HG03066 (cell line): ENCODE measurements around the gene SLC23A3.
A peak's percentile ranks its signal among the peaks of the same experiment; 100 is the strongest.

Source experiments
- ATAC-seq: cut with Tn5 transposase; IDR thresholded peaks from one replicate; pipeline ENCODE4 v1.9.1; 2021; ENCODE audit warnings: low read depth; ENCODE audit not compliant: unreplicated experiment

The SLC23A3 gene

DNA sequence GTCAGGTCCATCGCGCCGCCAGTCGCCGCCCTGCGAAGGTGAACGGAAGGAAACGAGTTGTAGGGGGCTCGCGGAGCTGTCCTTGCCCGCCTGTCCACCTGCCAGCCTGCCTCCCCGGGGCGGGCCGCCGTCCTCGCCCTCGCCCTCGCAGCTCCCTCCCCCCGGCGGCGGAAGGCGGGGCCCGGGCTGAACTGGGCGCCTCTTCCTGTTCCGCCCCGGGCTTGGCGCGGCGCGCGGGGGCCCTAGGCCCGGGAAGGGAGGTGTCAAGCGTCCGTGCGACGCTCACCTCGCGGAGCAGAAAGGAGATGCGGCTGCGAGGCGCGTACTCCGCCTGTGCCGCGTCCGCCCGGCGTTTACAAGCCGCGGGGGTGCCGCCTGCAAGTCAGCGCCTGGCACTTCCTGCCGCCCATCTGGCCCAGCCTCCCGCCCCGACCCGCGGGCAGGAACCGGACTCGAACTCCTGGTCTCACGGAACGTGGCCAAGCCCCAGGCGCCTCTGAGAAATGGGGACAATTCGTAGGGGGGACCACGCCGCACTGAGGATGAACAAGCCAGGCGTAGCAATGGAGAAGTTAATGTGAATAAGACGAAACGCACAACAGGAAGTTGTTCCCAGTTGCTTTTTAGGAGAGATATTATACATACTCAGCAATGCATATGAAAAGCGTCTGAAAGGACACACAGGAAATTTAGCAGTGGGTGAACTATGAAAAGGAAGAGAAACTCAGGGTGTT lies 7.2 kb upstream of the SLC23A3 start, which contains the start of gene CNPPD1:
TSS of gene CNPPD1 (minus strand) at position 108 of the 734 bp plus-strand sequence. CDS start at position 11, 97 bp downstream.
- ATAC-seq = peak; percentile 61

DNA sequence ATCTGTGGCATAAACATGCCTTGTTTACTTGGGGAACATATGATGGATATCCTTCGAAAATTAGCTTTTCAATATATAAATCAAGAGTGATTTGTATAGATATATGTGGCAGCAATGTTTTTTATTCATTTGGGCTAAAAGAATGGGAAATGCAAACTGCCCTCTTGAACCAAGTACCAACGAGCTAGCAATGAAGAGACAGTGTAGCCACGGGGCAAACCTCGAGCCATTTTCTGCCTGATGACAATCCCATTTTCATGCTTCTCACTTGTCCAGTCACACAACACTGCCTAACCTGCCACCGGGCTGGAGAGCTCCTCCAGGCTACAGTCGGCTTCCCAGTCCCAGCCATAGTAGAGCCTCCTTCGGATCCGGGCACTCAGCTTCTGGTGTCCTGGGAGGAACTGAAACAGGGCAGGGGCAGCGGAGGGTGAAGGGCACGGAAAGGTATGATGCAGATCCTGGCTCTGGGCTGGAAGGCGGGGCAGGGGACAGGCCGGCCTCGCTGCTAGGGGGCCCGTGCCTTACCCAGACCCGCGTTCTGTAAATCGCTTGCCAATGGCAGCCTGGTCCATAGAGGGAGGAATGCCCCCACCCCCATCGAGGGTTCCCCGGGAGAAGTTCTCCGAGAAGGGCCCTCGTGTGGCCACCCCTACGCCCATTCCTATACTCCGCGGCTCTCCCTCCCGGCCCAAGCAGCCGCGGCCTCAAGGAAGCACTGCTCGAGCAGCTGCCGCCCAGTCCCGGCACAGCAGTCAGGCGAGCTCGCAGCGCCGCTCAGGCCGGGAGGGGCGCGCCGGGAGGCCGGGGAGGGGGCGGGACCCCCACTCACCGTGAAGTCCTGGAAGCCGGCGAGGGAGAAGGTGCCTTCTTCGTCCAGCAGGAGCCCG lies 6.3 kb upstream of the SLC23A3 start:
- ATAC-seq = peak; percentile 36

DNA sequence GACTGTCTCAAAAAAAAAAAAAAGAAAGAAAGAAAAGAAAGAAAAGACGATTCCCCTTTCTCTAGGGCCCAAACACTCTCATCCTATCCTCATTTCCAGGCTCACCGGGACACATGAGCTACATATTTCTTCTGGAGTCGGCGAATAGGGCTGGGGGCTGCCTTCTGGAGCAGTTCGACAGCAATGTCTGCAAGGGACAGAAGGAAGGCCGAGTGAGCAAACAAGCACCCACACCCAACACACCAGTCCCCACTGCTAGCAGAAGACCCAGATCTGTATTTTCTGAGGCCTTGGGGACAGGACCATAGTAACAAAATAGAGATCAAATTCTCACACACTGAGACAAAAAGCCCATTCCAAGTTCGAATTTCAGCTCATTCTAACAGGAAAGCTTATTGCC lies 5.7 kb upstream of the SLC23A3 start:
- no peak for ATAC-seq

DNA sequence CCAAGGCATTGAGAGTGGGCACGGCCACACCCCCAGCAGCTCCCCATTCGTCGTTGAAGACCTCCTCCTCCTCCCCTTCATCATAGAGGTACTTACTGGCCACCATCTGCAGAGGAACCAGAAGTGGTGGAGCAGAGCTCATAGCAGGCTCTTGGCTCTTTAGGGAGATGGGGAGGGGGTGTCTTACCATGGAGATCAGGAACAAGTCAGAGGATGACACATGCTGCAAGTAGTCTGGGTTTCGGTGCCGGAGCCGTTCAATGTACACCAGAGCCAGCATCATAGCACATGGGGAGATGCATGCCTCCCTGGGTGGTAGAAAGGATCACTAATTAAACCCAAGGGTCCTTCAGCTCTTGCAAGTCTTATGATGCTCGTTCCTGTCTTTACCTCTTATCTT lies 5.0 kb upstream of the SLC23A3 start:
- ATAC-seq = no peak

DNA sequence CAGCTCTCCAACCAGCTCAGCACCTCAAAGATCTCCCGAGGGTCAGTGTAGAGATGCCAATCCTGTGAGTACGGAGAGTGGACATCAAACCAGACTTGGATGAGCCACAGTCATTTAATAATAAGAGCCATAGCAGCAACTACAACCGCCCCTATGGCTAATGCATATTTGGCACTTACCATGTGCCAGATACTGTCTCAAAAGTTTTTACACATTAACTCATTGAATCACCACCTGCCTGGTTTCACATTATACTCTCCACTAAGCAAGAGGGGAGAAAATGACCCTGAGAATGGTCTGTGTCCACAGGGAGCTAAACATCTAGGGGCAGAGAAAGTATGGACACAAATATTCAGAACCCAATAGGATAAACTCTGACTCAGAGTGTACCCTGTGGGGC lies 4.3 kb upstream of the SLC23A3 start:
- ATAC-seq = no peak

DNA sequence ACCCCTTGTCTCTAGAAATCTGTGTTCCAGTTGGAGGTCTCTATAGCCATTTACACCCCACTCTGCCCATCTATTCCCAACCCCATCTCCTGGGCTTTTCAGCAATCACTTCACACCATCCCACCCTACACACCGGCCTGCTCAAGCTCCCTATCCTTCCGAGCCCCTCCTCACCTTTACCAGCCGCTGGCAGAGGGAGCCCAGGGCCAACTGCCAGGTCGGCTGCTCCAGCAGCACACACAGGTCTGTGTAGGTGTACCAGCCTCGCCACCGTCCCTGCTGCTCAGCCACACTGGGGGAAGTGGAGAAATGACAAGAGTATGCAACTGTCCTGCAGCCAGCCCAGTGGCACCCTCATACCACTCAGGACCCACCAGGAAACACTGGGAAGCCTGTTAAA lies 3.3 kb upstream of the SLC23A3 start:
- ATAC-seq = no peak

DNA sequence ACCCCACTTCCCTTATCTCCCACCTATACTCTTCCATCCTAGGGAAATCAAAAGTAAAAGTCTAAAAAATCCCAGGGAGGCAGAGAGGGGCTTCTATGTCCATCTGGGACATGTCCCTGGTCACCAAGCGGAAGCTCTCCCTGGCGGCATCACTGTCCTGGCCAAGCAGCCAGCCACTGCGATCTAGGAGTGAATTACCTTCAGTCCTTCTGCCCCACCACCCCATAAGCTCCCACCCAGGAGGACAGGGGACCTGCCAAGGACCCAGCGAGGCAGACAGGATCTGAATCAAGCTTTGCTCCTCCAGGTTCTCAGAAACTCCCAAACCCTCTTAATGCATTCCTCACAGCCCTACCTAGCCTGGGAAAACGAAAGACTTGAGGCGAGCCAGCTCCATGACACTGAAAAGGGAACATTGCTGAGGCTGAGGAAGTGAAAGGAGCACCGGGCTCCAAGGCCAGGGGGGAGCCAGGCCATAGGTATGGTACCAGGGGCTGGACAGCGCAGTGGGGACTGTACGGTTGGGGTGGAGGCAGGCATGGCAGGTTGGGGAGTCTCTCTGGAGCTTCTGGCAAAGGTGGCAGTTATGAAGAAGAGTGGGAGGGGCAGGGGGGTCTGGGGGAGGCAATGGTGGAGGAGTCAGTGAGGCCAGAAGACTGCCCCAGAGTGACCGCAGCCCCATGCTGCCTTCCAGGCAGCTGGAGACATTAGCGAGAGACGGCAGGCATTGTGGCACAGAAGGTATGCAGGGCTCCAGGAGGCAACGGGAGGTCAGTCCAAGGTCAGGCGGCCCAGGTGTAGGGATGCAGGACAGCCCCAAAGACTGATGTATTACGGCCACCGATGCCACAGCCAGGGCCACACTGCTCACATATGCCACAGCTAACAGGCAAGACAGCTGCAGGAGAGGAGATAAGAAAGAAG lies 2.7 kb upstream of the SLC23A3 start:
- no peak for ATAC-seq

DNA sequence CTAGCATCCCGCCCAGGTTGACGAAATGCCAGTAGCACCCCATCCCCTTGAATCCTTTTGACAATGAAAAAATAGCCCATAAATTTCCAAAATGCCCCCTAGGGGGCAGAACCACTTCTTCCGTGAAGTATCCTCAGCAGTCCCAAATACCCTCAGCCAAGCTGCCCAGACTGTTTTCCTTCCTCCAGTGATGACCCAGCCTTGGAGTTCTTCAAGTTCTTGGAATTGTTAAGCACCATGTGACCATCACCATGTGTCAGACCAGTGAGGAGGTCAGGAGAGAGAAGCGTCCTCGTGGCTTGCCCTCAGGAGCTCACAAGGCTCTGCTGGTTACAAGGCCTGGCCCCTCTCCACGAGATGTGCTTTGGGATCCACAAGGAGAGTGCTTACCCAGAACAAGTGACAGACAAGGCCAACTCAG lies 1.4 kb upstream of the SLC23A3 start:
- no peak for ATAC-seq

DNA sequence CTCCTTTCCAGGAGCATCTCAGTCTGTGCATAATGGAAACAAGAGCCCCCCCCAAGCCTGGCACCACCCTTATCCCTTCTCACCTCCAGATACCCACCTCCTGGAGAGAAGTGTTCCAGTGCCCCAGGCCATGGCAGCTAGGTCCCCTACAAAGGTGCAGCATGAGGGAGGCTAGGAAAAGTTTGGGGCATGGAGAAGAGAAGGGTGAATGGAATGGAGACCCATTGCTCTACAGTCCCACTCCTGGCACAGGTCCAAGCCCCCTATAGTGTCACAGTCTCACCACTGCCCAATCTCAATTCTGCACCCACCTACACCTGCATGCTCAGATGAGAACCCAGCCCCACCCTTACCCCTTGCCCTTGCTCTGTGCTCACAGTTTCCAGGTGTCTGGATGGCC lies 897 bp downstream of the SLC23A3 start:
- no peak for ATAC-seq

DNA sequence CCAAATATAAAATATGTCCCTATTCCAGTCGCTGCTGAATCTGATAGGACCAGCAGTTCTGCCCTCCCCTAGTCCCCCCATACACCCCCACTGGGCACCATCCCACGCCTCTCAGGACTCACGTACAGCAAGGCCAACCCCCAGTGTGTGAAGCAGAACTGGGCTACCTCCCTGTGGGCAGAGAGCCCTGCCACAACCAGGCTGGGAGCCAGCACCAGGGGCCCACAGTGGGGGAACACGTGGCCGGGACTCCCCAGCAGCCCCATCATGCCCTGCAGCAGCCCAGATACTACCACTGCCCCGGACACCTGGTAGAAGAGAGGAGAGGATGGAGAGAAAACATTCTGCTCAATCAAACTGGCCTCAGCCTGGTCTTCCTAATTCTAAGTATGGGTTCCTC lies 1.3 kb downstream of the SLC23A3 start:
- no peak for ATAC-seq

DNA sequence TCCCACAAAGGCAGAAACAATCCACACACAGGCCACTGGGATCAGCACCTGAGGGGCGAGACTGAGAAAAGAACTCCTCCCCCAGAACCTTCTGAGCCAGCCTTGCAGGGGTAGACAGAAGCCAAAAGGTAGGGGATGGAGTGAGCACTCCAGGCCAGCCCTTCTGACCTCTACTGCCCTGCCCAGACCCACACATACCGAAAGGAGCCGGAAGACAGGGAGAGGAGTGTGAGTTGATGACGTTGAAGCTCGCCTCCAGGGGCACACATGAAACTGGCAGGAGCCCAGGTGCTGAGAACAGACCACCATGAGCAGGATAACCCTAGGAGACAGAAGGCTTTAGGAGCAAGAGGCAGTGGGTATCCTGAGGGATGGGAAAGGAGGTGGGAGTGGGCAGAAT lies 1.8 kb downstream of the SLC23A3 start:
- ATAC-seq = no peak

DNA sequence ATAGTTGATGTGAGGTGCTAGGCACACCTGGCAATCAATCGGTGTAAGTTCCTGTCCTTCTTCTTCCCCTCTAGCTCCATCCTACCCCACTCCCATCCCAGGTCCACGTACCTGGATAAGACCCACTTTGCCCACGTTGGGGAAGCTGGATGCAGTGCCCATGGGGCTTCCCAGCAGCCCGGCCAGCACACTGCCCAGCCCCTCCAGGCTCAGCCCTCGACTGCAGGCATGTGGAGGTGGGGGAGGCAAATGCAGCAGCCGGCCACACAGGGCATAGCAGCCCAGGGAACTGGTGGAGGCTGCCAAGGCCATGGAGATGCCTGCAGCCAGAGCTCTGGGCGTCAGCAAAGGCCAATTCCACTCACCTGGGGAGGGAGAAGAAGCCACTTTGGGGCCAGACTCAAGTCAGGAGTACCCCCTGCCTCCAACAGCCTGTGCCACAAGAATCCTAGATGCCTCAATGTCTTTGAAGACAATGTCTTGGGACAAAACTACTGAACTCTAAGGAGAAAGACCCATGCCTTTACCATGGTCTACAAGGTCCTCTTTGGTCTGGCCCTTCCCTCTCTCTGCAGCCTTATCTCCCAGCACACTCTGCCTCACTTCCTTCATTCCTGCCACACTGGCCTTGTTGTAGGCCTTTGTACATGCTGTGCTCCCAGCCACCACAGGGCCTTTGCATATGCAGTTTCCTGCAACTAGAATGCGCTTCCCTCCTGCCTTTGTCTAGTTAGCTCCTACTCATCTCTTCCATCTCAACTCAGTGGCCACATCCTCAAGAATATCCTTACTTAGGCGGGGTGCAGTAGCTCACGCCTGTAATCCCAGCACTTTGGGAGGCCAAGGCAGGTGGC lies 4.5 kb downstream of the SLC23A3 start:
- ATAC-seq = no peak

DNA sequence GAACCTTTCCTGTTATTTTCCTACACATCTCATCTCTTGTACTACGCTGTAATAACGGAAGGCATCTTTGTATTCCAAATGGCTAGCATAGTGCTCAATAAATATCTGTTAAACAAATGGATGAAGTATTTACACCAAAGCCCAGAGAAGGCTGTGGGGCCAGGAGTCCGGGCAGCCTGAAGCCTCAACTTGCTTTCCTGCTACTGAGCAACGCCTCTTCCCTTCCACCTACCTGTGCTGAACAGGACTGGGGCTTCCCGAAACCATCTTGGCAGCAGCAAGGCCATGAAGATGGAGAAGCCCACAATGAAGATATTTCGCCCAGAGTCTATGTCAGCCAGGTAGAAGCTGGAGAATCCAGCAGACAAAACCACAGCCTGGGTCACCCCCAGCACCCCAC lies 6.7 kb downstream of the SLC23A3 start:
- ATAC-seq = no peak

DNA sequence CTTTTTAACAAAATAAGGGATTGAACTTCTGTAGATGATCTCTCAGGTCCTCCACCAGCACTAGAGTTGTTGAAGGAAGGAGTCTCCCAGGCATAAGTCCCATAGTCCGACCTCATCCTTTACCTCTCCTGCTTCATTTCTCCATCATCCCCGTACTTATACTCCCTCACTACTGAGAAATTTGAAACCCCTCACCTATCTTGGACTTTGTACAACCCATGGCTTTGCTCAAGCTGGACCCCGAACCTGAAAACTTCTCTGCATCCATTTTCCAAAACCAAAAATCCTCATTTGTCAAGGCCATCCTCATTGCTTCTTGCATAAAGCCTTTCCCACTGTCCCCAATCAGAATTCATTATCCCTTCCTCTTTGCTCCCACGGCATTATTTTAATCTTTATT lies 8.7 kb downstream of the SLC23A3 start:
- ATAC-seq = no peak

DNA sequence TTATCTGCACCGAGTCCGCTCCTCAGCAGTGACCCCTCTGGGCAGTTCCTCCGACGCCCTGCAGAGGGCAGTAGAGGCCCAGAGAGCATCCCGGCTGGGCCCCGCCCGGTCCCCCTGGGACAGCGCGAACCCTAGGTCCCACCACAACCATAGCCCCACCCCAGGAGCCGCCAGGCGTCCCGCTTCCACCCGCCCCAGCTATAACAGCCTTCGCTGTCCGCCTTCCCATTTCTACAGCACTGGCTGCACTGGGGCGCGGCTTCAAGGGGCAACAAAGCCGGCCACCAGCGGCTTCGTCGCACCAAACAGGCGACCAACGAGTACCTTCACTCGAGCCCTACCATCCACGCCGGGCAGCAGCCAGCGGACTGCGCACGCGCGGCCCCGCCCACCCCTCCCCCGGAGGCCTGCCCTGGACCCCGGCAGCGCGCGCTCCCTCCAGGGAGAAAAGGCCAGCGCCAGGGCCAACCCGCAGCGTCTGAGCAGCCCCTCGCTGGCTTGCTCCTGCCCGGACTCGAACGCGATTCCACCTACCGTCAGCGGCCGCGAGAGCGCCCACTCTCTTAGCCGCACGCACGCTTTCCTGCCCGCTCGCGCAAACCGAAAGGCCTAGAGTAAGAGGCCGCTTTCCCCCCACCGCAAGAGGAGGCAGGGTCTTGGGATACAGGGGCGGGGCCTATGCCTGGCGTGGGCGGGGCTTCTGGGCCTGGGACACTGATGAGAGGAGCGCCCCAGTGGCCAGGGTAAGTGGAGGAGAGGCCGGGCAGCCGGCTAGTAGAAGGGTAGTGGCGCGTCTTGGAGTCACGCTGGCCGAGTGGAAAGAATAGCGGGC lies 9.4 kb downstream of the SLC23A3 start, which contains the start of gene NHEJ1:
TSS of gene NHEJ1 (minus strand) at position 630 of the 832 bp plus-strand sequence. CDS start 2,453 bp downstream, outside the sequence.
- peak; percentile 86 for ATAC-seq

DNA sequence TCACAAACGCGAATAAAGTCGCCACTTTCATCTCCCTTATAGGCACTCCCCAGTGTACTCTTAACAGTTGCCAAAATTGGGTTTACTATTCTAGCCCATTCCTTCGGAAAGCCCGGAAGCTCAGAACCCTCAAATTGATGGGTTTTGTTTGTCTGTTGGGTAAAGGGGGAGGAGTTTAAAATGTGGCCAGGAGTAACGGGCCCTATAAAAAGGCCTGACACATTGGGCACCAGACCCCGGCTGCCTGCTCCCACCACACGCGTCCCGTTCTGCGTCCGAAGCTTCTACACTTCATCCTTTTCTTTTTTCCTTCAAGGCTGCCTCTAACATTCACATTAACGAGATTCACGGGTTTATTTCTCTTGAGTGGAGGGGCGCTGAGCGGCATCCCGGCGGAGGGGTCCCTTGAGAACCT lies 10.1 kb downstream of the SLC23A3 start:
- peak; percentile 5 for ATAC-seq

DNA sequence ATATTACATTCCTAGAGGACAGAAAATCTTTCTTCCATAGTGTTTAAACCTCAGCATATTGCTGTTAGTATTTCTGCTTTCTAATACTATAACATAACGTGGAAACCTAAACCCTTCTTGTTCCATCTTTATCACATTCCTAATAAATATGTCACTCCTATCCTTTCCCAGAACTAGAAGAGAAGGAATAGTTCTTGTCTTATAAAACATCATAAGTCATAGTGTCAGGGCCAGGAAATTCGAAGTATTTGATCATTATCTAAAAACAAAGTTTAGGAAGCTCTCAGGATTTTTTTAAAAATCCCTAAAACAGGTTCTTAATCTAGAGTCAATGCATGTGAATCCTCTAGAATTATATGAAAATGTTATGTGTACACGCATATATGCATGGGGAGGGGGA lies 11.2 kb downstream of the SLC23A3 start:
- ATAC-seq = no peak

DNA sequence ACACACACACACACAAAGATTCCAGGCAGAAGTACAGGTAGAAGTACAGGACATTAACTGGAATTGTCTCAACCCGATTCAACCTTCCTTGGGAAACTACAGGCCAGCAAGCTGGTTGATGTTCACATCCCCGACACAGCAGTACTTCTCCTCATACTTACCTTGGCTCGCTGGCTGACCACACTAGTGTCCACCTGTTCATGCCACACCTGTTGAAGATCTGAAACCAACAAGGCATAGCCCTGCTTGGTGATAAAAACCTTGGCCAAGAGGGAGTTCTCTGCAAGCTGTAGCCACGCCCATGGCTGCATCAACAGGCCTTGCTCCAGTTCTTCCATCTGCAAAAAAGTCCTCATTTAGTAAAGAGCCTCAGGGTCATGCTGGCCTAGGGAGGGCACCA lies 11.8 kb downstream of the SLC23A3 start:
- no peak for ATAC-seq

DNA sequence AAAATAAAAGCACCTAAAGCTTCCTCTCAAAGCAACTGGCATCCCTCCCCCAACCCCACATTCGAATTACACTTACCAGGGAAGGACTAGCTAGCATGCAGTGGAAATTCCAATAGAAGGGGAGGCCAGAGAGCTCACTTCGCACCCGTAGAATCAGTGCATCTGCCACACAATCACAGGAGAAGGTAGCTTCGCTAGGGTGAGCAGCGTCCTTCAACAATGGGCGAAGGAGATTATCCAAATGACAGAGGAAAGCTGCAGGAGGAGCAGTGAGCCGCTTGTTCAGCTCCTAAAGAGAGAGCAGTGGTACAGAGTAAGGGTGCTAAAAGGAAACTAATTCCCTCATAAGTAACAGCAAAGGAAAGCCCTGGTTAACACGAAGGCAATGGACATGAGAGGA lies 12.4 kb downstream of the SLC23A3 start:
- ATAC-seq = no peak
